ENCODE results near the gene DSCAML1. TPM values are rescaled to one million over a fixed set of nuclear protein-coding genes. Genes with fewer than 3 reads are reported as not detected.
A peak's percentile ranks its signal among the peaks of the same experiment; 100 is the strongest.

DSCAML1 gene, protein sequence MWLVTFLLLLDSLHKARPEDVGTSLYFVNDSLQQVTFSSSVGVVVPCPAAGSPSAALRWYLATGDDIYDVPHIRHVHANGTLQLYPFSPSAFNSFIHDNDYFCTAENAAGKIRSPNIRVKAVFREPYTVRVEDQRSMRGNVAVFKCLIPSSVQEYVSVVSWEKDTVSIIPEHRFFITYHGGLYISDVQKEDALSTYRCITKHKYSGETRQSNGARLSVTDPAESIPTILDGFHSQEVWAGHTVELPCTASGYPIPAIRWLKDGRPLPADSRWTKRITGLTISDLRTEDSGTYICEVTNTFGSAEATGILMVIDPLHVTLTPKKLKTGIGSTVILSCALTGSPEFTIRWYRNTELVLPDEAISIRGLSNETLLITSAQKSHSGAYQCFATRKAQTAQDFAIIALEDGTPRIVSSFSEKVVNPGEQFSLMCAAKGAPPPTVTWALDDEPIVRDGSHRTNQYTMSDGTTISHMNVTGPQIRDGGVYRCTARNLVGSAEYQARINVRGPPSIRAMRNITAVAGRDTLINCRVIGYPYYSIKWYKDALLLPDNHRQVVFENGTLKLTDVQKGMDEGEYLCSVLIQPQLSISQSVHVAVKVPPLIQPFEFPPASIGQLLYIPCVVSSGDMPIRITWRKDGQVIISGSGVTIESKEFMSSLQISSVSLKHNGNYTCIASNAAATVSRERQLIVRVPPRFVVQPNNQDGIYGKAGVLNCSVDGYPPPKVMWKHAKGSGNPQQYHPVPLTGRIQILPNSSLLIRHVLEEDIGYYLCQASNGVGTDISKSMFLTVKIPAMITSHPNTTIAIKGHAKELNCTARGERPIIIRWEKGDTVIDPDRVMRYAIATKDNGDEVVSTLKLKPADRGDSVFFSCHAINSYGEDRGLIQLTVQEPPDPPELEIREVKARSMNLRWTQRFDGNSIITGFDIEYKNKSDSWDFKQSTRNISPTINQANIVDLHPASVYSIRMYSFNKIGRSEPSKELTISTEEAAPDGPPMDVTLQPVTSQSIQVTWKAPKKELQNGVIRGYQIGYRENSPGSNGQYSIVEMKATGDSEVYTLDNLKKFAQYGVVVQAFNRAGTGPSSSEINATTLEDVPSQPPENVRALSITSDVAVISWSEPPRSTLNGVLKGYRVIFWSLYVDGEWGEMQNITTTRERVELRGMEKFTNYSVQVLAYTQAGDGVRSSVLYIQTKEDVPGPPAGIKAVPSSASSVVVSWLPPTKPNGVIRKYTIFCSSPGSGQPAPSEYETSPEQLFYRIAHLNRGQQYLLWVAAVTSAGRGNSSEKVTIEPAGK (N-terminal part only)
- total RNA-seq (2014; rRNA removed; shearing (Covaris generic)), result 0.03 TPM in 1 of 2 replicates, not detected in the other

DNA sequence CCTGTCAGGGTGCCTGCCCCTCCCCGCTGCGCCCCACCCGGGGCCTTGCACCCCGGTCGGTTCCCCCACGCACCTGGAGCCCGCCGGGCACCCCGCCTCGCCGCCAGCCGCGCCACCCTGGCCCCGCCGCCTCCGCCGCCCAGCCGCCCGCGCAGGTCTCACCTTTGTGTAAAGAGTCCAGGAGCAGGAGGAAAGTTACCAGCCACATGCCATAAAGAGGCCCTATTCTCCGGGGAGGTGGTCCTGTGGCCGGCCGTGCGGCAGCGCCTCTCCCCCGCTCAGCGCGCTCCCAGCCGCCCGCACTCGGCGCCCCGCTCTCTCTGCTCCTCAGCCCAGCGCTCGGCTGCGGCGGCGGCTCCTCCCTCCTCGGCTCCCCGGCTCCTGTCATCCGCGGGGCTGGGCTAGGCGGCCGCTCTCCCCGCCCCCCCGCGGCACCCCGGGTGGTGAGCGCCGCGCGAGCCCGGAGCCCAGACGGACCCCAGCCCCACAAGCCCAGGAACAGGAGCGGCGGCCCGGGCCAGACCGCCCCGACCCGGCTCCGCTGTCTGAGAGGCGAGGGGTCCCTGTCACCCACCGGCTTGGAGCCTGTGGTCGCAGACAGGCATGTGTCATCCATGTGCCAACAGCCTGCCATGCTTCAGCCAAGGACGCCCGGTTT, at the start of gene DSCAML1:
Gene DSCAML1, minus strand, starts transcription at position 345 of the 658 bp plus-strand sequence. Its CDS starts 137 bp downstream, at position 208.
- DNase-seq (ENCODE audit: low read depth in 1 of 2, low spot score in 2 of 2), result no peak
- Histone ChIP-seq H3K4me3 (no peak within 1 kb of the TSS), H3K36me3 (no peaks in the 10 kb centered on the region), H3K9me3 (replicated peaks) (no peaks in the 10 kb centered on the region), H3K27ac (no peak within 1 kb of the TSS), H3K4me1 (replicated peaks) (no peaks in the 10 kb centered on the region), H3K27me3 (replicated peaks) (peaks cover 10% of the 10 kb centered on the region; the same call in 1 of the 2 replicates)

DNA sequence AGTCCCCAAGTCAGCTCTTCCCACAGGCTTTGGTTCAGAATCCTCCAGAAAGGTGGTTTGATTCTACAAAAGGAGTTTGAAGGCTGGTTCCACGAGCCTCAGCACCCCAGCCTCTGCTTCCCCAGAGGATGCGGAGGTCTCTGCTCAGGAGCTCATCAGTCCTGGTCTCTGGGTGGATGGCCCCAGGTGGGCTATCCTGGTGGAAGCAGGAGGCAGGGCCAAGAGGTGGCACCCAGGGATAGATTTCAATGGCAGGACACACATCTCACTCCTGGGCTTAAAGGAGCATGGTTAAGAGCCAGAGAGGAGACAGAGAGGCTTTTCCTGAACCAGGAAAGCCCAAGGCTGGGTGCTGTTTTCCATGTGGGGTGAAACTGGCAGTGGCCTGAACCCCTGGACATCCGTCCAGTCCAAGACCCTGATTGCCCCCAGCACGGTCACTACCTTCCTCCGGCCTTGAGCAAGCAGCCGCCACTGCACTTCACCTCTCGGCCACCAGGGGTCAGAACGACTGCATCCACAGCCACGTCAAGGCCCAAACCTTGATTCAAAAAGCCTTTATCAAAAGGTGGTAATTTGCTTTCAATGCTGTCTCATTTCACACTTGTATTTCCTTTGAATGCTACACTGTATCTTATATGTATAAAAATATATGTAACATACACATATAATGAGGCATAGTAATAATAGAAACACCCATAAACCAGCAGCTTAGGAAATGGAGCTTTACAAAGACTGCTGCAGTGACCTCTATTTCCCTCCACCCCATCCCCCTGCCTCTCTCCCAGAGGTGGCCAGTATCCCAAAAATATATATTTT, 46.9 kb upstream of the DSCAML1 start:
- Histone ChIP-seq H3K36me3 (no peaks in the 10 kb centered on the region), H3K4me3 (no peak overlapping the region), H3K27ac (no peak overlapping the region), H3K27me3 (replicated peaks) (no peaks in the 10 kb centered on the region), H3K4me1 (replicated peaks) (no peaks in the 10 kb centered on the region), H3K9me3 (replicated peaks) (no peaks in the 10 kb centered on the region)
- peak; percentile 30 to 56 for DNase-seq (ENCODE audit: low read depth in 1 of 2, low spot score in 2 of 2)

DNA sequence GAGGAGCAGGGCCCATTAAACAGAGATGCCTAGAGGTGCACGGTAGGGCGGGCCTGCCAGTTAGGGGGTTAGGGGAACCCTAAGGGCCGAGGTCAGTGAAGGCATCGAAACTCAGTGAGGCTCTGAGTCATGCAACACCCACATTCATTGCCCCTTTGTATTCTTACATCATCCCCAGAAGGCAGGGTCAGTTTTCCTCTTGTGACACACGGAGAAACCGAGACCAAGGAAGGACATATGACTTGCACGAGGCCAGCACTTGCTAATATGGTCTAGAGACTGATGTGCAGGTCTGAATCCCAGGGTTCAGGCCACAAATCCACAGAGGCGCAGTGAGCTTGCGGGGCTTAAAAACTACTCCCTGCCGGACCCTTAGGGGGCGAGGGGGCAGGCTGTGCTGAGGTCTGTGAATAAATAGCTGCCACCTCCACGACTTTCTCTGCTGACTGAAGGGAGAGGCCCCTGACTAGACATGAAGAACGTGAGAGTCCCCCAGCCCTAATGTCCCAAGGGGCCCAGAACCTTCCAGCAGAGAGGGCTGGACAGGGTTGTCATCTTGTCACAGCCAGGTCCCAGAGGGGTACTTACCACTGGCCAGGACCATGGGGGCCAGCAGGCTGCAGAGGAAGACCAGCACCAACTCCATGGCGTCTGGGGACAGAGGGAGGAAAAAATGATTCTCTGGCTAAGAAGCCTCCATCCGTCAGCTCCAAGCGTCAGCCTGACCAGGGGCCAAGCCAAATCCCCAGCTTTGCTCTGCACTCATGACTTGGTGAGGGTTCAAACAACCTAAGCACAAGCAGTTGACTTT, 45.3 kb upstream of the DSCAML1 start:
- no peak overlapping the region for H3K4me3 ChIP-seq
- H3K27me3 ChIP-seq (replicated peaks), result no peaks in the 10 kb centered on the region
- H3K36me3 ChIP-seq, result no peaks in the 10 kb centered on the region
- DNase-seq (ENCODE audit: low read depth in 1 of 2, low spot score in 2 of 2), result peak in 1 of 2 experiments; percentile 16
- no peaks in the 10 kb centered on the region for H3K9me3 ChIP-seq (replicated peaks)
- H3K4me1 ChIP-seq (replicated peaks), result no peaks in the 10 kb centered on the region
- no peak overlapping the region for H3K27ac ChIP-seq

DNA sequence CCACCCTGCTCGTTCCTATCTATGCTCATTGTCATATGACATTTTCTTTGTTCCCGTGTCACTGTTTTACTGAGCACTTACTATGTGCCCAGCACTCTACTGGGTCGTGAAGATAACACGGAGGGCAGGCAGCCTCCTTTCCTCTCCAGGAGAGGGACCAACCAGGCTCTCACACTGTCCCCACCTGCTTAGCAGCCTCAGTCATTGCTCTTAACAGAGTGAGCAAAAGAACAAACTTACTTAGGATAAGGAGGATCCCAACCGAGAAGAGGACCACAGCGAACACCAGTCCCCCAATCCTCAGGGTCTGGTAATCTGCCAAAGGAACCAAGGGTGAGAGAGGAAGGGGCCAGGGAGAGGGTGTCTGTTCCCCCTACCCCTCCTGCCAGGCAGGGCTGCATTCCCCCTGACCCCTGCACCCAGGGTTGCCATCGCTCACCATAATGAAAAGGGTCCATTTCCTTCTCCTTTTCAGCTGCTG, 44.6 kb upstream of the DSCAML1 start:
- Histone ChIP-seq H3K27me3 (replicated peaks) (no peaks in the 10 kb centered on the region), H3K27ac (no peak overlapping the region), H3K4me3 (no peak overlapping the region), H3K9me3 (replicated peaks) (no peaks in the 10 kb centered on the region), H3K36me3 (no peaks in the 10 kb centered on the region), H3K4me1 (replicated peaks) (no peaks in the 10 kb centered on the region)
- no peak for DNase-seq (ENCODE audit: low read depth in 1 of 2, low spot score in 2 of 2)

DNA sequence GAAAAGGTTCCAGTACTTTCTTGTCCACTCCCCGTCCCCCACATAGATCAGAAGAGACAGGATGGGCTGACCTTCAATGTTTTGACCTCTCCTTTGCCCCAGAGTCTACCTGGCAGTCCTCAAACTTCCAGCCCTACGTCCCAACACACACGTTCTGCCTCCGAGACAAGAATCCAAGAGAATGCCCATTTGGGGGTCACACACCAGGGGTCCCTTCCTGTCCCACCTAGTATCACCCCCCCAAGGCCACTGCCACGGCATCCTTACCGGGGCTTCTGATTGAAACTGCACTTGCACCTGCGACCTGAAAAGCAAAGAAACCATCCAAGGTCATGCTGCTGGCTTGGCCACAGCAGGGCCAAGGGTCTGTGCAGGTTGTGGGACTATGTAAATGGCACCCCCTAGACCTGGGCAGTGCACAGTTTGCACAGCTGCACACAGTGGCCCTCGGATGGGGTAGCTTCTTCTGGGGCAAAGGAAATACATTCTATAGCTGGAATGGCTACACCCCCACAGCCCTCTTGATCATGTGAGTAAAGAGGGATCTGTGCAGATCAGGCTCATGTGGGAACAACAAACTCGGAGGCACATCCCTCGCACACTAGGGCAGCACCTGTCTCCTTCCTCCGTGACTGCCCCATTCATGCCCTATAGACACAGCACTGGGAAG, 44.0 kb upstream of the DSCAML1 start:
- no peaks in the 10 kb centered on the region for H3K4me1 ChIP-seq (replicated peaks)
- no peaks in the 10 kb centered on the region for H3K9me3 ChIP-seq (replicated peaks)
- no peak overlapping the region for H3K4me3 ChIP-seq
- peak in 1 of 2 experiments; percentile 12 for DNase-seq (ENCODE audit: low read depth in 1 of 2, low spot score in 2 of 2)
- no peaks in the 10 kb centered on the region for H3K36me3 ChIP-seq
- H3K27me3 ChIP-seq (replicated peaks), result no peaks in the 10 kb centered on the region
- no peak overlapping the region for H3K27ac ChIP-seq

DNA sequence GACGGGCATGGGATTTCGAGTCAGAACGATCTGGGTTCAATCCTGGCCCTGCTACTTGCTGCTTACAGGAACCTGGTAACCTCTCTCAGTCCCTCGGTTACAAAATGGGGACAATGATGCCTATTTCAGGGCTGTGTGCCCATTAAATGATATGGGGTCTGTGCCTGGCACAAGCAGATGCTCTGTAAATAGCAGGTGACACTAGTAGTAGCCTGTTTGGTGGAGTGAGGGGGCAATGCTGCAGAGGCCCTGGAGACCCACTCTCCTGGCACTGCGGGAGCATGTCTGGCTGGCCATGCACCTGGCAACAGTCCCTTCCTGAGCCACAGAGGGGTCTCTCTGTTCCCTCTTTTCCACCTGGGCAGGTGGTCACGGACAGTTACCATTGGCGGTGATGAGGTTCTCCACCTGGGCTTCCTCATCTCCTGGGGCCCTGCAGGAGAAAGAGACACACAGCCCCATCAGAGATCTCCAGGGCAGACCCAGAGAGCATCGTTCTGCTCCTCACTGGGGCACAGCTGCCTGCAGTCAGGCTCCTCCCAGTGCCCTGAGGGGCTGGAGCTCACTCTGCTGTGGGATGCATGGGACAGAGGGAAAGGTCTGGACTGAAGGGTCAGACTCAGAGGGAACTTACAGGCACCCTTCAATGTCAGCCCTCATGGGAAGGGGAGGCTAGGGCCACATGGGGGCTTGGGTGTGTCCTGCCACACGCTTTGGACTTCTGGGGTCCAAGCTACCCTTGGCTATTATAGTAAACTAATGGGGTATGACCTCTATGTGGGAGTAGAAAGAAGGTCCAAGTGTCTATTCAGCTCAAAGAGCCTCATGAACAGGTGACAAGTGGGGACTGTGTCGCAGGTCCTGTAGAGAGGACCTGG, 43.2 kb upstream of the DSCAML1 start:
- no peaks in the 10 kb centered on the region for H3K4me1 ChIP-seq (replicated peaks)
- H3K36me3 ChIP-seq, result no peaks in the 10 kb centered on the region
- no peaks in the 10 kb centered on the region for H3K27me3 ChIP-seq (replicated peaks)
- H3K4me3 ChIP-seq, result no peak overlapping the region
- H3K27ac ChIP-seq, result no peak overlapping the region
- peak in 1 of 2 experiments; percentile 6 for DNase-seq (ENCODE audit: low read depth in 1 of 2, low spot score in 2 of 2)
- no peaks in the 10 kb centered on the region for H3K9me3 ChIP-seq (replicated peaks)

DNA sequence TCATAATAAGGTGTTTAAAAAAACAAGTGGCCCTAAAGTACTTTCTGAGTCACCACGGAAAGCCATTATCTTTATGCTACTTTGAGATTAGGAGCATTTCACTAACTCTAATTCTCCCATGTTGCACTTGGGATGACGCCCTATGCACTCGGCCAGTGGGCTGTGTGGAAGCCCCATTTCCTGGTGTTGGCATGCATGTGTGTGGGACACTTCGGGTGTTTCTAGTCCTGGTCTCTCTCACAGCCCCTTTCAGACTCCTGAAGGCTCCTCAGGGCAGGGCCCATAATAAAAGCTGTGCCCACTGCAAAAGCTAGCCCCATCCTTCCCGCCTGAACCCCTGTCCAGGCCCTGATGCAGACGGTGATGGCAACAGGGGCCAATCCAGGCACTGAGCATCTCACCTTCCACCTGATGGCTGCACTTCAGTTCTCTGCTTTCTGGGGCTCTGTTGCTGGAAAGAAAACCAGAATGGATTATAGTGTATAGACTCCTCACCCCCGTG, 42.4 kb upstream of the DSCAML1 start:
- no peaks in the 10 kb centered on the region for H3K27me3 ChIP-seq (replicated peaks)
- H3K9me3 ChIP-seq (replicated peaks), result no peaks in the 10 kb centered on the region
- H3K36me3 ChIP-seq, result no peaks in the 10 kb centered on the region
- peak in 1 of 2 experiments; percentile 9 for DNase-seq (ENCODE audit: low read depth in 1 of 2, low spot score in 2 of 2)
- no peak overlapping the region for H3K4me3 ChIP-seq
- no peak overlapping the region for H3K27ac ChIP-seq
- no peaks in the 10 kb centered on the region for H3K4me1 ChIP-seq (replicated peaks)

DNA sequence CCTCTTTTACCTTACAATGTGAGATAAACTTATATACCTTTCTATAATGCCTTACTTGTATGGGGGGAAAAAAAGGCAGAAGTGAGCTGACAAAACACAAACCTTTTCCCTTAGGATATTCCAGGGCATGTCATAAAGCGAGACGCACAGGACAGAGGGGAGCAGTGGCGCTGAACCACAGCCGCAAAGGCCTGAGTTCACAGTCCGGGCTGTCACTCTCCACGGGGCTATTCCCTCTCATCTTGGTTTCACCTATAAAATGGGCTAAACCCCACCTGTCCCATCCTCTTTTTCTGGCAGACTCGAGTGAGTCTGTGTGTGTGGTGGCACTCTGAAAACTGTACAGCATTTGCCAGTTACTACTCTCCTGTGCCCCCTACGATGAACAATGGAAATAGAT, 41.9 kb upstream of the DSCAML1 start:
- Histone ChIP-seq H3K4me1 (replicated peaks) (no peaks in the 10 kb centered on the region), H3K27me3 (replicated peaks) (no peaks in the 10 kb centered on the region), H3K4me3 (no peak overlapping the region), H3K27ac (no peak overlapping the region), H3K36me3 (no peaks in the 10 kb centered on the region), H3K9me3 (replicated peaks) (no peaks in the 10 kb centered on the region)
- peak in 1 of 2 experiments; percentile 7 for DNase-seq (ENCODE audit: low read depth in 1 of 2, low spot score in 2 of 2)

DNA sequence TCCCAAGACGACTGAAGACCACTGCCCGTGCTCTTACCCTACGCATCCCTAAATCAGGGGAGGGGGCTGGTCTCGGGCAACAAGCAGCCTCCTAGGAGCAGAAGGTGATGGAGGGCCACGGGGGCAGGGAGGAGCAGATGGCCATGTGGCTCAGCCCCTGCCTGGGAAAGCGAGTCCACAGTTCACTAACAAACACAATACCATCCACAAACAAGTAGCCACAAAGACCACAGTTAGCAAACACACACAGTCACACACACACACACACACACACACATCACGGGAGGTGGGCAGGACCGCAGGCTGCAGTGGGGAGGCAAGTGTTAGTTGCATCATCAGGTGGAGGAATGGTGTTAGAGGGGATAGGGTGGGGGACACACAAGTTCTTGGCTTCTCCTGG, 40.8 kb upstream of the DSCAML1 start:
- Histone ChIP-seq H3K36me3 (no peaks in the 10 kb centered on the region), H3K27ac (no peak overlapping the region), H3K4me1 (replicated peaks) (no peaks in the 10 kb centered on the region), H3K27me3 (replicated peaks) (no peaks in the 10 kb centered on the region), H3K9me3 (replicated peaks) (no peaks in the 10 kb centered on the region), H3K4me3 (no peak overlapping the region)
- DNase-seq (ENCODE audit: low read depth in 1 of 2, low spot score in 2 of 2), result no peak

DNA sequence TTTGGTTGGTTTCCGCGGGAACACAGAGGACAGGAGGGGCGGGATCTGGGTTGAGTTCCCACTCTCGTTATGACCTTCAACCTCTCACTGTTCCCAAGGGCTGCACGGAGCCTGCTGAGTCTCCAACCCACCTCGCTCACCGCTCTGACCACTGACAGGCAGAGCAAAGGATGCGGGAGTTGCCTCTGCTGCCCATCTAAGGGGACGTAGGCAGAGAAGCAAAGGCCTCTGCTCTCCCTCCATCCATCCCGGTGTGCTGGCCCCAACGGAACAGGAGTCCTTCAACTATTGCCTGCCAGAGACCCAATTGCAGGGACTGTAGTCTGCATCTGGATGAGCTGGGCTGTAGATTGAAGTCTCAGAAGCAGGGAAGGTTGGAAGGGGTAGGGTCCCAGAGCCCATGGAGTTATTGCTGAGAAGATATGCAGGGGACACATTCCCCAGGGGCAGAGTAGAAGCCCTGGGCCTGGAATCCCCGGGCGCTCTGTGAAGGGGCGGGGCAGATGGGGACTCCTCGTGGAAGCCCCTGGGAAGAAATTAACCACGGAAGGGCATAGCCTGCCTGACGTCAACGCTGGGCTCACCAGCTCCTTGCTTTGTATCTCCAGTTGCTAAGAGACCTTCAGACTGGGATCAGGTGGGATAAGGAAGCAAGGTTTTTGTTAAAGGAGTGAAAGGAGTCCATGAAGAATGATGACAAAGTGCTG, 40.2 kb upstream of the DSCAML1 start:
- H3K4me3 ChIP-seq, result no peak overlapping the region
- DNase-seq (ENCODE audit: low read depth in 1 of 2, low spot score in 2 of 2), result no peak

More for the DNA sequence above, 40.2 kb upstream of the DSCAML1 start:
- no peaks in the 10 kb centered on the region for H3K27me3 ChIP-seq (replicated peaks)
- no peak overlapping the region for H3K27ac ChIP-seq
- H3K4me1 ChIP-seq (replicated peaks), result no peaks in the 10 kb centered on the region
- H3K36me3 ChIP-seq, result no peaks in the 10 kb centered on the region
- H3K9me3 ChIP-seq (replicated peaks), result no peaks in the 10 kb centered on the region
